WTC11 (cell line): ENCODE measurements around the gene SSR1. TPM values are rescaled to one million over a fixed set of nuclear protein-coding genes. Genes with fewer than 3 reads are reported as not detected.

Experiments used
- ATAC-seq: fragments of 200-7000 bp; cut with Tn5 transposase; 2 replicates; pipeline ENCODE4 v1.10.0; 2021; ENCODE audit warnings: mild to moderate bottlenecking, moderate library complexity
- CTCF ChIA-PET: fragments of 300-600 bp; sonication (Branson Sonifier 250); formaldehyde crosslinking; loops from one replicate; lab custom pipeline; 2021; ENCODE audit warnings: antibody characterized with exemption; lab: Charles Lee
- POLR2A ChIA-PET: fragments of 350-600 bp; sonication (Branson Sonifier 250); formaldehyde crosslinking; loops from one replicate; lab custom pipeline; 2021; ENCODE audit warnings: antibody characterized with exemption; lab: Charles Lee
- DNase-seq: peaks from one replicate; pipeline ENCODE4 v3.0.0; 2021; ENCODE audit warnings: low spot score
- H3K27ac Mint-ChIP-seq: 2 replicates; pipeline ENCODE4 v1.8.0; 2021; ENCODE audit warnings: mixed read lengths
- H3K27me3 Mint-ChIP-seq: 2 replicates; pipeline ENCODE4 v1.8.0; 2021; ENCODE audit warnings: low read depth, mild to moderate bottlenecking, moderate library complexity, mixed read lengths
- H3K36me3 Mint-ChIP-seq: 2 replicates; pipeline ENCODE4 v1.8.0; 2021; ENCODE audit warnings: mixed read lengths
- H3K4me1 Mint-ChIP-seq: 2 replicates; pipeline ENCODE4 v1.8.0; 2022; ENCODE audit warnings: mixed read lengths
- H3K4me3 Mint-ChIP-seq: 2 replicates; pipeline ENCODE4 v1.8.0; 2021; ENCODE audit warnings: mild to moderate bottlenecking, moderate library complexity, mixed read lengths
- H3K9me3 Mint-ChIP-seq: 2 replicates; pipeline ENCODE4 v1.8.0; 2021; ENCODE audit warnings: mixed read lengths
- FOXJ3 ChIP-seq: sonication (generic); formaldehyde crosslinking; IDR thresholded peaks from 2 replicates; pipeline ENCODE4 v1.9.0; 2021; ENCODE audit warnings: missing genetic modification reagents, mild to moderate bottlenecking, borderline replicate concordance
- FOXK1 ChIP-seq: sonication (generic); formaldehyde crosslinking; IDR thresholded peaks from 2 replicates; pipeline ENCODE4 v1.8.0; 2022; ENCODE audit warnings: mild to moderate bottlenecking, moderate library complexity, missing genetic modification reagents
- GTF2I ChIP-seq: fragments of 250-450 bp; sonication (Bioruptor Pico); conservative IDR thresholded peaks from 2 replicates; pipeline ENCODE4 v1.4.0; 2021; ENCODE audit warnings: mild to moderate bottlenecking
- HMGA2 ChIP-seq: fragments of 250-450 bp; sonication (Bioruptor Pico); IDR thresholded peaks from 2 replicates; pipeline ENCODE4 v1.4.0; 2021; ENCODE audit warnings: mild to moderate bottlenecking, moderate library complexity
- PREB ChIP-seq: sonication (generic); formaldehyde crosslinking; IDR thresholded peaks from 2 replicates; pipeline ENCODE4 v1.8.1; 2022; ENCODE audit warnings: mild to moderate bottlenecking, missing genetic modification reagents, moderate library complexity, borderline replicate concordance
- SOX15 ChIP-seq: fragments of 250-450 bp; sonication (Bioruptor Pico); IDR thresholded peaks from 2 replicates; pipeline ENCODE4 v1.9.0; 2021; ENCODE audit warnings: mild to moderate bottlenecking
- STAT6 ChIP-seq: sonication (generic); formaldehyde crosslinking; conservative IDR thresholded peaks from 2 replicates; pipeline ENCODE4 v1.8.1; 2023; ENCODE audit warnings: mild to moderate bottlenecking, low read depth, missing genetic modification reagents, moderate library complexity
- ZMAT4 ChIP-seq: fragments of 250-450 bp; sonication (Bioruptor Pico); IDR thresholded peaks from 2 replicates; pipeline ENCODE4 v1.9.0; 2021; ENCODE audit warnings: mild to moderate bottlenecking
- ZNF138 ChIP-seq: sonication (generic); formaldehyde crosslinking; conservative IDR thresholded peaks from 2 replicates; pipeline ENCODE4 v1.8.1; 2022; ENCODE audit warnings: mild to moderate bottlenecking, moderate library complexity, missing genetic modification reagents
- ZNF317 ChIP-seq: sonication (generic); formaldehyde crosslinking; IDR thresholded peaks from 2 replicates; pipeline ENCODE4 v1.8.1; 2023; ENCODE audit warnings: low read depth, mild to moderate bottlenecking, moderate library complexity, missing genetic modification reagents, borderline replicate concordance
- ZNF396 ChIP-seq: fragments of 250-450 bp; sonication (Bioruptor Pico); IDR thresholded peaks from 2 replicates; pipeline ENCODE4 v1.8.0; 2021; ENCODE audit warnings: mild to moderate bottlenecking, moderate library complexity, borderline replicate concordance
- ZNF416 ChIP-seq: fragments of 250-450 bp; sonication (Bioruptor Pico); IDR thresholded peaks from 2 replicates; pipeline ENCODE4 v1.9.0; 2021; ENCODE audit warnings: mild to moderate bottlenecking, inconsistent platforms
- total RNA-seq: library from RNA; stranded (reverse); gene quantifications from 3 replicates; pipeline ENCODE4 v1.2.3, GENCODE V29; 2021
- TF ChIP-seq, protein P1 (sequence below): sonication (generic); formaldehyde crosslinking; IDR thresholded peaks from 2 replicates; pipeline ENCODE4 v1.8.0; 2023; ENCODE audit warnings: mild to moderate bottlenecking, missing genetic modification reagents
- TF ChIP-seq, protein P2 (sequence below): fragments of 250-450 bp; sonication (Bioruptor Pico); IDR thresholded peaks from 2 replicates; pipeline ENCODE4 v1.8.0; 2021; ENCODE audit warnings: mild to moderate bottlenecking
- TF ChIP-seq, protein P3 (sequence below): sonication (generic); formaldehyde crosslinking; IDR thresholded peaks from 2 replicates; pipeline ENCODE4 v1.8.1; 2023; ENCODE audit warnings: mild to moderate bottlenecking, moderate library complexity, missing genetic modification reagents
- TF ChIP-seq, protein P4 (sequence below): fragments of 250-450 bp; sonication (Bioruptor Pico); IDR thresholded peaks from 2 replicates; pipeline ENCODE4 v1.9.0; 2021; ENCODE audit warnings: mild to moderate bottlenecking, borderline replicate concordance

The SSR1 gene
- total RNA-seq, 1 experiment from 2014 or later = 96.7 TPM

DNA sequence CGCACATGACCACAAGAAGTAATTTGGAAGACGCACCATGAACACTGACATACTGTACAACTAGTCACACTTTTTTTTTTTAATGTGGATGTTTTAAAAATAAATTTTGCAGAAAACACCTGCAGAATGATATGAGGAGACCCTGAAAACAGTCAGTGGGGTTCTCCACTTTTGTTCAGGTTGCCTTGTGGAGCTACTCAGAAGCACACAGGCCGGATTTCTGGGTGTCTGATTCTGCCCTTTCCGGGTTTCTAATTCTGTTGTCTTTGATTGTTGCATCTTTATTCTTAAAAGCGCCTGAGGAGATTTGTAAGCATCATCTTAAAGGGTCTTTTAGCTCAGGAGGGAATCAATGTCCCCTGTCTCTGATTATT lies 74.5 kb downstream of the SSR1 start:
- TF ChIP-seq GTF2I (CRISPR knock-in tag) (no peak), SOX15 (CRISPR knock-in tag) (no peak), ZNF138 (no peak)
- peaks cover 11% of the 10 kb centered on the region for H3K36me3 Mint-ChIP-seq
- ATAC-seq = no peak
- peaks cover 38% of the 10 kb centered on the region for H3K4me1 Mint-ChIP-seq
- H3K27ac Mint-ChIP-seq = no peak overlapping the region; the same call in 1 of the 2 replicates
- ChIA-PET CTCF (interaction anchor here (0.7 to 3.1 kb wide), 15 partner anchors 13 to 542 kb away, joined by 3 to 9 read pairs (median 4); no protein-coding TSS in a partner anchor), POLR2A (no interaction called here)
- H3K9me3 Mint-ChIP-seq = no peaks in the 10 kb centered on the region
- no peaks in the 10 kb centered on the region for H3K27me3 Mint-ChIP-seq
- no peak for DNase-seq
- H3K4me3 Mint-ChIP-seq = no peak overlapping the region

DNA sequence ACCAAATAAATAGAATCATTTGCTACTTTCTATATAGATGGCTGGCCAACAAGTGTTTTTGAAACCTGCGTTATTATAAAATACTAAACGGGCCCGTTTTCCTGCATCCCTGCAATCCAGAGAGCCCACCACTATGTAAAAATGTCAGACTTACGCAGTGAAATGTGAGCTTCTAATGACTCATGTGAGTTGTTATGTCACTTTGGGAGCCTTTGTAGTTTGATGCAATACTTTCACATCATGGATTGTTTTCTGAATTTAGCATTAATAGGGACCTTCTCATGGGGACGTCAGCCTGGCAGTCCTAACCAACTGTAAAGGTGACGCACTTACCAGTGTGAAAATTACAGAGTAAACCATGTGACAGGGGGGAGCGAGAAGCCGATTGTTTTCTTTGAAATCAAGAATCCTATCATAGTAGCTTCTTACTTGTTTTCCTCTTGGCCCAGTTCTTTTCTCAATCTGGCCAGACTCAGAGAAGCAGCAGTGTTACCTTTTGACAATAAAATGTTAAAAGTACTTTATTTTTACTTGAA lies 75.3 kb downstream of the SSR1 start:
- Mint-ChIP-seq H3K27ac (peak overlapping the region; percentile 93), H3K4me1 (peaks cover 30% of the 10 kb centered on the region), H3K36me3 (peaks cover 11% of the 10 kb centered on the region), H3K4me3 (no peak overlapping the region), H3K9me3 (no peaks in the 10 kb centered on the region), H3K27me3 (no peaks in the 10 kb centered on the region)
- POLR2A ChIA-PET = no interaction called here
- CTCF ChIA-PET = interaction anchor here (1.0 to 3.1 kb wide), 5 partner anchors 13 to 541 kb away, joined by 3 to 9 read pairs (median 6); no protein-coding TSS in a partner anchor
- DNase-seq (no peak), ATAC-seq (no peak)
- TF ChIP-seq, protein P1, sequence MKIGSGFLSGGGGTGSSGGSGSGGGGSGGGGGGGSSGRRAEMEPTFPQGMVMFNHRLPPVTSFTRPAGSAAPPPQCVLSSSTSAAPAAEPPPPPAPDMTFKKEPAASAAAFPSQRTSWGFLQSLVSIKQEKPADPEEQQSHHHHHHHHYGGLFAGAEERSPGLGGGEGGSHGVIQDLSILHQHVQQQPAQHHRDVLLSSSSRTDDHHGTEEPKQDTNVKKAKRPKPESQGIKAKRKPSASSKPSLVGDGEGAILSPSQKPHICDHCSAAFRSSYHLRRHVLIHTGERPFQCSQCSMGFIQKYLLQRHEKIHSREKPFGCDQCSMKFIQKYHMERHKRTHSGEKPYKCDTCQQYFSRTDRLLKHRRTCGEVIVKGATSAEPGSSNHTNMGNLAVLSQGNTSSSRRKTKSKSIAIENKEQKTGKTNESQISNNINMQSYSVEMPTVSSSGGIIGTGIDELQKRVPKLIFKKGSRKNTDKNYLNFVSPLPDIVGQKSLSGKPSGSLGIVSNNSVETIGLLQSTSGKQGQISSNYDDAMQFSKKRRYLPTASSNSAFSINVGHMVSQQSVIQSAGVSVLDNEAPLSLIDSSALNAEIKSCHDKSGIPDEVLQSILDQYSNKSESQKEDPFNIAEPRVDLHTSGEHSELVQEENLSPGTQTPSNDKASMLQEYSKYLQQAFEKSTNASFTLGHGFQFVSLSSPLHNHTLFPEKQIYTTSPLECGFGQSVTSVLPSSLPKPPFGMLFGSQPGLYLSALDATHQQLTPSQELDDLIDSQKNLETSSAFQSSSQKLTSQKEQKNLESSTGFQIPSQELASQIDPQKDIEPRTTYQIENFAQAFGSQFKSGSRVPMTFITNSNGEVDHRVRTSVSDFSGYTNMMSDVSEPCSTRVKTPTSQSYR (CRISPR knock-in tag) = no peak
- TF ChIP-seq FOXK1 (no peak), SOX15 (CRISPR knock-in tag) (no peak), PREB (no peak), HMGA2 (CRISPR knock-in tag) (no peak), ZNF317 (CRISPR knock-in tag) (no peak), FOXJ3 (CRISPR knock-in tag) (no peak), ZNF416 (CRISPR knock-in tag) (no peak), ZNF396 (no peak), STAT6 (CRISPR knock-in tag) (no peak), ZMAT4 (CRISPR knock-in tag) (no peak)
- TF ChIP-seq, protein P2, sequence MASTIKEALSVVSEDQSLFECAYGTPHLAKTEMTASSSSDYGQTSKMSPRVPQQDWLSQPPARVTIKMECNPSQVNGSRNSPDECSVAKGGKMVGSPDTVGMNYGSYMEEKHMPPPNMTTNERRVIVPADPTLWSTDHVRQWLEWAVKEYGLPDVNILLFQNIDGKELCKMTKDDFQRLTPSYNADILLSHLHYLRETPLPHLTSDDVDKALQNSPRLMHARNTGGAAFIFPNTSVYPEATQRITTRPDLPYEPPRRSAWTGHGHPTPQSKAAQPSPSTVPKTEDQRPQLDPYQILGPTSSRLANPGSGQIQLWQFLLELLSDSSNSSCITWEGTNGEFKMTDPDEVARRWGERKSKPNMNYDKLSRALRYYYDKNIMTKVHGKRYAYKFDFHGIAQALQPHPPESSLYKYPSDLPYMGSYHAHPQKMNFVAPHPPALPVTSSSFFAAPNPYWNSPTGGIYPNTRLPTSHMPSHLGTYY = no peak
- TF ChIP-seq, protein P3, sequence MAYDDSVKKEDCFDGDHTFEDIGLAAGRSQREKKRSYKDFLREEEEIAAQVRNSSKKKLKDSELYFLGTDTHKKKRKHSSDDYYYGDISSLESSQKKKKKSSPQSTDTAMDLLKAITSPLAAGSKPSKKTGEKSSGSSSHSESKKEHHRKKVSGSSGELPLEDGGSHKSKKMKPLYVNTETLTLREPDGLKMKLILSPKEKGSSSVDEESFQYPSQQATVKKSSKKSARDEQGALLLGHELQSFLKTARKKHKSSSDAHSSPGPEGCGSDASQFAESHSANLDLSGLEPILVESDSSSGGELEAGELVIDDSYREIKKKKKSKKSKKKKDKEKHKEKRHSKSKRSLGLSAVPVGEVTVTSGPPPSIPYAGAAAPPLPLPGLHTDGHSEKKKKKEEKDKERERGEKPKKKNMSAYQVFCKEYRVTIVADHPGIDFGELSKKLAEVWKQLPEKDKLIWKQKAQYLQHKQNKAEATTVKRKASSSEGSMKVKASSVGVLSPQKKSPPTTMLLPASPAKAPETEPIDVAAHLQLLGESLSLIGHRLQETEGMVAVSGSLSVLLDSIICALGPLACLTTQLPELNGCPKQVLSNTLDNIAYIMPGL (CRISPR knock-in tag) = no peak
- TF ChIP-seq, protein P4, sequence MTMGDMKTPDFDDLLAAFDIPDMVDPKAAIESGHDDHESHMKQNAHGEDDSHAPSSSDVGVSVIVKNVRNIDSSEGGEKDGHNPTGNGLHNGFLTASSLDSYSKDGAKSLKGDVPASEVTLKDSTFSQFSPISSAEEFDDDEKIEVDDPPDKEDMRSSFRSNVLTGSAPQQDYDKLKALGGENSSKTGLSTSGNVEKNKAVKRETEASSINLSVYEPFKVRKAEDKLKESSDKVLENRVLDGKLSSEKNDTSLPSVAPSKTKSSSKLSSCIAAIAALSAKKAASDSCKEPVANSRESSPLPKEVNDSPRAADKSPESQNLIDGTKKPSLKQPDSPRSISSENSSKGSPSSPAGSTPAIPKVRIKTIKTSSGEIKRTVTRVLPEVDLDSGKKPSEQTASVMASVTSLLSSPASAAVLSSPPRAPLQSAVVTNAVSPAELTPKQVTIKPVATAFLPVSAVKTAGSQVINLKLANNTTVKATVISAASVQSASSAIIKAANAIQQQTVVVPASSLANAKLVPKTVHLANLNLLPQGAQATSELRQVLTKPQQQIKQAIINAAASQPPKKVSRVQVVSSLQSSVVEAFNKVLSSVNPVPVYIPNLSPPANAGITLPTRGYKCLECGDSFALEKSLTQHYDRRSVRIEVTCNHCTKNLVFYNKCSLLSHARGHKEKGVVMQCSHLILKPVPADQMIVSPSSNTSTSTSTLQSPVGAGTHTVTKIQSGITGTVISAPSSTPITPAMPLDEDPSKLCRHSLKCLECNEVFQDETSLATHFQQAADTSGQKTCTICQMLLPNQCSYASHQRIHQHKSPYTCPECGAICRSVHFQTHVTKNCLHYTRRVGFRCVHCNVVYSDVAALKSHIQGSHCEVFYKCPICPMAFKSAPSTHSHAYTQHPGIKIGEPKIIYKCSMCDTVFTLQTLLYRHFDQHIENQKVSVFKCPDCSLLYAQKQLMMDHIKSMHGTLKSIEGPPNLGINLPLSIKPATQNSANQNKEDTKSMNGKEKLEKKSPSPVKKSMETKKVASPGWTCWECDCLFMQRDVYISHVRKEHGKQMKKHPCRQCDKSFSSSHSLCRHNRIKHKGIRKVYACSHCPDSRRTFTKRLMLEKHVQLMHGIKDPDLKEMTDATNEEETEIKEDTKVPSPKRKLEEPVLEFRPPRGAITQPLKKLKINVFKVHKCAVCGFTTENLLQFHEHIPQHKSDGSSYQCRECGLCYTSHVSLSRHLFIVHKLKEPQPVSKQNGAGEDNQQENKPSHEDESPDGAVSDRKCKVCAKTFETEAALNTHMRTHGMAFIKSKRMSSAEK (CRISPR knock-in tag) = no peak
